ENCODE data around the gene ZNF326. TPM values are rescaled to one million over a fixed set of nuclear protein-coding genes. Genes with fewer than 3 reads are reported as not detected.

Gene ZNF326
- total and polyA plus RNA-seq, 2 of the 8 experiments (the other 6 are each of a cell fraction or from before 2014, with no cell fraction given), result 12.2 to 30.6 TPM

- TF ChIP-seq, protein P1, sequence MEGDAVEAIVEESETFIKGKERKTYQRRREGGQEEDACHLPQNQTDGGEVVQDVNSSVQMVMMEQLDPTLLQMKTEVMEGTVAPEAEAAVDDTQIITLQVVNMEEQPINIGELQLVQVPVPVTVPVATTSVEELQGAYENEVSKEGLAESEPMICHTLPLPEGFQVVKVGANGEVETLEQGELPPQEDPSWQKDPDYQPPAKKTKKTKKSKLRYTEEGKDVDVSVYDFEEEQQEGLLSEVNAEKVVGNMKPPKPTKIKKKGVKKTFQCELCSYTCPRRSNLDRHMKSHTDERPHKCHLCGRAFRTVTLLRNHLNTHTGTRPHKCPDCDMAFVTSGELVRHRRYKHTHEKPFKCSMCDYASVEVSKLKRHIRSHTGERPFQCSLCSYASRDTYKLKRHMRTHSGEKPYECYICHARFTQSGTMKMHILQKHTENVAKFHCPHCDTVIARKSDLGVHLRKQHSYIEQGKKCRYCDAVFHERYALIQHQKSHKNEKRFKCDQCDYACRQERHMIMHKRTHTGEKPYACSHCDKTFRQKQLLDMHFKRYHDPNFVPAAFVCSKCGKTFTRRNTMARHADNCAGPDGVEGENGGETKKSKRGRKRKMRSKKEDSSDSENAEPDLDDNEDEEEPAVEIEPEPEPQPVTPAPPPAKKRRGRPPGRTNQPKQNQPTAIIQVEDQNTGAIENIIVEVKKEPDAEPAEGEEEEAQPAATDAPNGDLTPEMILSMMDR (IDR thresholded peaks at IDR 0.05; ENCODE audit: control extremely low read depth in 1 of 3, insufficient read depth in 1 of 3, low read depth in 1 of 3, low read length in 3 of 3), result no peak
- TF ChIP-seq RBBP5 (IDR thresholded peaks at IDR 0.05; ENCODE audit: borderline replicate concordance, low read depth, low read length) (no peak), EZH2 (IDR thresholded peaks at IDR 0.05; ENCODE audit: low read depth, low read length, severe bottlenecking) (no peak)
- TF ChIP-seq, protein P2, sequence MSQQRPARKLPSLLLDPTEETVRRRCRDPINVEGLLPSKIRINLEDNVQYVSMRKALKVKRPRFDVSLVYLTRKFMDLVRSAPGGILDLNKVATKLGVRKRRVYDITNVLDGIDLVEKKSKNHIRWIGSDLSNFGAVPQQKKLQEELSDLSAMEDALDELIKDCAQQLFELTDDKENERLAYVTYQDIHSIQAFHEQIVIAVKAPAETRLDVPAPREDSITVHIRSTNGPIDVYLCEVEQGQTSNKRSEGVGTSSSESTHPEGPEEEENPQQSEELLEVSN (IDR thresholded peaks at IDR 0.05), result no peak
Measured at GRCh38 chr1:89952605-89953130, 42.2 kb upstream of the ZNF326 start (continued).

All from H1 (cell line).